HepG2 (cell line): Measurements from ENCODE around the gene MEIS1. TPM values are rescaled to one million over a fixed set of nuclear protein-coding genes. Genes with fewer than 3 reads are reported as not detected.
A peak's percentile ranks its signal among the peaks of the same experiment; 100 is the strongest.

ENCODE experiments used
- CEBPB ChIP-seq: IDR thresholded peaks from 2 replicates; pipeline ENCODE4 v1.6.1; 2011; ENCODE audit warnings: low read depth, low read length, improper control_type of control experiment, borderline replicate concordance
- CEBPG ChIP-seq: IDR thresholded peaks from 2 replicates; pipeline ENCODE4 v1.6.1; 2016
- FOXK2 ChIP-seq: fragments of 450-650 bp; IDR thresholded peaks from 2 replicates; pipeline ENCODE4 v1.6.1; 2016
- GATAD2A ChIP-seq: IDR thresholded peaks from 2 replicates; pipeline ENCODE4 v1.6.1; 2016
- GRHL1 ChIP-seq: sonication (generic); formaldehyde crosslinking; conservative IDR thresholded peaks from 2 replicates; pipeline ENCODE4 v1.8.0; 2022; ENCODE audit warnings: missing genetic modification reagents
- PAXIP1 ChIP-seq: sonication (generic); formaldehyde crosslinking; conservative IDR thresholded peaks from 2 replicates; pipeline ENCODE4 v1.4.0; 2020; ENCODE audit warnings: mild to moderate bottlenecking, missing genetic modification reagents, moderate library complexity
- ZFP82 ChIP-seq: sonication (generic); formaldehyde crosslinking; IDR thresholded peaks from 2 replicates; pipeline ENCODE4 v1.5.1; 2020; ENCODE audit warnings: mild to moderate bottlenecking, missing genetic modification reagents, borderline replicate concordance
- ZFP91 ChIP-seq: sonication (generic); formaldehyde crosslinking; IDR thresholded peaks from 2 replicates; pipeline ENCODE4 v1.9.0; 2022; ENCODE audit warnings: missing genetic modification reagents, mild to moderate bottlenecking, borderline replicate concordance
- ZNF138 ChIP-seq: sonication (generic); formaldehyde crosslinking; IDR thresholded peaks from 2 replicates; pipeline ENCODE4 v1.5.0; 2020; ENCODE audit warnings: mild to moderate bottlenecking, low read depth, missing genetic modification reagents
- ZNF3 ChIP-seq: IDR thresholded peaks from 2 replicates; pipeline ENCODE4 v1.7.0; 2017; ENCODE audit warnings: inconsistent platforms
- ZUFSP ChIP-seq: sonication (generic); formaldehyde crosslinking; IDR thresholded peaks from 2 replicates; pipeline ENCODE4 v1.9.0; 2021; ENCODE audit warnings: missing genetic modification reagents, mild to moderate bottlenecking, borderline replicate concordance
- polyA plus RNA-seq, 8 experiments: library from polyadenylated mRNA; depleted of rRNA in 3 of 8; stranded (reverse) in 7 of 8; unstranded in 1 of 8; fragments of >200 nt; fragmentation: Illumina TruSeq in 4 of 8; extraction: Trizol in 4 of 8; gene quantifications; 2 replicates each; pipeline versions ENCODE4 v1.2.1 to v1.2.3, GENCODE V29; 2011 to 2016; ENCODE audit warnings: low read depth in 4 of 8, missing spikeins in 1 of 8, mixed read lengths in 1 of 8; ENCODE audit not compliant: insufficient read depth in 1 of 8
- total RNA-seq, 5 experiments: library from RNA; depleted of rRNA; stranded (reverse); fragments of >200 nt; fragmentation: Illumina TruSeq; extraction: Trizol; gene quantifications; 2 replicates each; pipeline ENCODE4 v1.2.3, GENCODE V29; 2016; ENCODE audit warnings: low read depth in 1 of 5

Gene MEIS1
- total and polyA plus RNA-seq, 2 of the 13 experiments (the other 11 are each of a cell fraction or from before 2014, with no cell fraction given) = 3.8 to 6.0 TPM

GRCh38 chr2:66494708-66495107 lies 59.8 kb downstream of the MEIS1 start (continued):
- TF ChIP-seq GRHL1 (CRISPR knock-in tag) (no peak), ZNF3 (CRISPR knock-in tag) (no peak), GATAD2A (0 out of 2 replicates have a peak, but pooled peaks have one; percentile 18), ZFP82 (CRISPR knock-in tag) (no peak), ZUFSP (CRISPR knock-in tag) (no peak), ZFP91 (CRISPR knock-in tag) (no peak), CEBPG (CRISPR knock-in tag) (peak; percentile 82), PAXIP1 (0 out of 2 replicates have a peak, but pooled peaks have one; percentile 10), ZNF138 (no peak), FOXK2 (no peak), CEBPB (peak; percentile 97)
